Kidney capillary endothelial cell (primary cell): ENCODE results near the gene NECTIN2.
"Not testable (repeated sequence)": the region's sequence is repeated elsewhere in the genome, so short reads cannot be mapped to it uniquely, and the experiment has no call there.

Source experiments
- DNase-seq: peaks from one replicate; pipeline ENCODE4 v3.0.0-alpha.2; 2018; ENCODE audit warnings: low spot score

The NECTIN2 gene

DNA sequence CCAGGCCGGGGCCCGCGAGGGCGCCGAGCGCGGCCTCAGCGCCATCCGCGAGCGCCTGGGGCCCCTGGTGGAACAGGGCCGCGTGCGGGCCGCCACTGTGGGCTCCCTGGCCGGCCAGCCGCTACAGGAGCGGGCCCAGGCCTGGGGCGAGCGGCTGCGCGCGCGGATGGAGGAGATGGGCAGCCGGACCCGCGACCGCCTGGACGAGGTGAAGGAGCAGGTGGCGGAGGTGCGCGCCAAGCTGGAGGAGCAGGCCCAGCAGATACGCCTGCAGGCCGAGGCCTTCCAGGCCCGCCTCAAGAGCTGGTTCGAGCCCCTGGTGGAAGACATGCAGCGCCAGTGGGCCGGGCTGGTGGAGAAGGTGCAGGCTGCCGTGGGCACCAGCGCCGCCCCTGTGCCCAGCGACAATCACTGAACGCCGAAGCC, 62.8 kb downstream of the NECTIN2 start:
- DNase-seq, result no peak

DNA sequence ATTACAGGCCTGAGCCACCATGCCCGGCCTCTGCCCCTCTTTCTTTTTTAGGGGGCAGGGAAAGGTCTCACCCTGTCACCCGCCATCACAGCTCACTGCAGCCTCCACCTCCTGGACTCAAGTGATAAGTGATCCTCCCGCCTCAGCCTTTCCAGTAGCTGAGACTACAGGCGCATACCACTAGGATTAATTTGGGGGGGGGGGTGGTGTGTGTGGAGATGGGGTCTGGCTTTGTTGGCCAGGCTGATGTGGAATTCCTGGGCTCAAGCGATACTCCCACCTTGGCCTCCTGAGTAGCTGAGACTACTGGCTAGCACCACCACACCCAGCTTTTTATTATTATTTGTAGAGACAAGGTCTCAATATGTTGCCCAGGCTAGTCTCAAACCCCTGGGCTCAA, 63.7 kb downstream of the NECTIN2 start:
- DNase-seq, result no peak

DNA sequence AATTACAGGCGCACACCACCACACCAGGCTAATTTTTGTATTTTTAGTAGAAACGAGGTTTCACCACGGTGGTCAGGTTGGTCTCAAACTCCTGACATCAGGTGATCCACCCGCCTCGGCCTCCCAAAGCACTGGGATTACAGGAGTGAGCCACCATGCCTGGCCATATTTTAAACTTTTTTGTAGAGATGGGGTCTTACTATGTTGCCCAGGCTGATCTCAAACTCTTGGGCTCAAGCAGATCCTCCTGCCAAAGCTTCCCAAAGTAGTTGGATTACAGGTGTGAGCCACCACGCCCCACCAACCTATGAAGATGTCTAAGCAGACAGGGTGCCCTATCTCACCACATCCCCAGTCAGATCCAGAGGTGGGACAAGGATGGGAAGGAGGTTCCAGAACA, 65.8 kb downstream of the NECTIN2 start:
- not testable (repeated sequence) for DNase-seq

DNA sequence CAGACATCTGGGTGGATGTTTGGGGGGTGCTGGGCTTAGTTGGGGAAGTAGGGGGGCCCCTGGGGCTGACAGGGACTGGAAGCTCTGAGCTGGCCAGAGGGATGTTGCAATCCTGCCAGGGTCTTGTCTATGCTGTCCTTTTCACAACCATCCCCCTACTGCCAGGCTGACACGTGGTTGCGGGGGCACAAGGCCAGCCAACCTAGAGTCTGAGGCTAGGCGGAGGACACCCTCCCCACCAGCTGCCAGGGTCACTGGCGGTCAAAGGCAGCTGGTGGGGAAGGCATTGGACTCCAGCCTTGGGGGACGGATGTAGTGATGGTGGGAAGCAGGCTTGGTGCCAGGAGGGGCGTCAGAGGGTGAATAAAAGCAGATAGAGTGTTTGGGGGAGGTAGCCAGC, 66.8 kb downstream of the NECTIN2 start:
- DNase-seq, result no peak

DNA sequence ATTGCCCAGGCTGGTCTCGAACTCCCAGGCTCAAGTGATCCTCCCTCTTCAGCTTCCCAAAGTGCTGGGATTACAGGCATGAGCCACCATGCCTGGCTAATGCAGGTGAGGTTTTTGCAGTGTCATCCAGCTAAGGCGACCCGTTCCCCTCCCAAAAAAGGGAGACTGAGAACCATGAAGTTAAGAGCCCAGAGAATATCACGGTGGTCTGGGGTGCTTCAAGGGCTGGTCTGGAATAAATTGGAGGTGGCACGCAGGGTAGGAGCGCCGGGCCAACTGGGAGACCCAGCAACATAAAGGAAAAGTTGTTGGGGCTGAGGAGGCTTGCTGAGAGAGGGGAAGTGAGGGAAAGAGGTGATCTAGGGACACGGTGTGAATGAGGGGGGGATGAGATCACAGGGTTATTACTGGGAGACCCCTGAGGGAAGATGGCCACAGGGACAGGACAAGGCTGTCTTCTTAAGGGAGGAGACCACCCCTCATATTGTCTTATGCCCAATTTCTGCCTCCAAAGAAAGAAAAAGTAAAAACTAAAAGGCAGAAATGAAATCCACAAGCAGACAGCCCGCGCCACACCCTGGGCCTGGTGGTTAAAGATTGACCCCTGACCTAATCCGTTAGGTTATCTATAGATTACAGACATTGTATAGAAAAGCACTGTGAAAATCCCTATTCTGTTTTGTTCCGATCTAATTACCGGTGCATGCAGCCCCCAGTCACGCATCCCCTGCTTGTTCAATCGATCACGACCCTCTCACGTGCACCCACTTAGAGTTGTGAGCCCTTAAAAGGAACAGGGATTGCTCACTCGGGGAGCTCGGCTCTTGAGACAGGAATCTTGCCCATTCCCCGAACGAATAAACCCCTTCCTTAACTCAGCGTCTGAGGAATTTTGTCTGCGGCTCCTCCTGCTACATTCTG, 67.7 kb downstream of the NECTIN2 start:
- DNase-seq, result not testable (repeated sequence)

DNA sequence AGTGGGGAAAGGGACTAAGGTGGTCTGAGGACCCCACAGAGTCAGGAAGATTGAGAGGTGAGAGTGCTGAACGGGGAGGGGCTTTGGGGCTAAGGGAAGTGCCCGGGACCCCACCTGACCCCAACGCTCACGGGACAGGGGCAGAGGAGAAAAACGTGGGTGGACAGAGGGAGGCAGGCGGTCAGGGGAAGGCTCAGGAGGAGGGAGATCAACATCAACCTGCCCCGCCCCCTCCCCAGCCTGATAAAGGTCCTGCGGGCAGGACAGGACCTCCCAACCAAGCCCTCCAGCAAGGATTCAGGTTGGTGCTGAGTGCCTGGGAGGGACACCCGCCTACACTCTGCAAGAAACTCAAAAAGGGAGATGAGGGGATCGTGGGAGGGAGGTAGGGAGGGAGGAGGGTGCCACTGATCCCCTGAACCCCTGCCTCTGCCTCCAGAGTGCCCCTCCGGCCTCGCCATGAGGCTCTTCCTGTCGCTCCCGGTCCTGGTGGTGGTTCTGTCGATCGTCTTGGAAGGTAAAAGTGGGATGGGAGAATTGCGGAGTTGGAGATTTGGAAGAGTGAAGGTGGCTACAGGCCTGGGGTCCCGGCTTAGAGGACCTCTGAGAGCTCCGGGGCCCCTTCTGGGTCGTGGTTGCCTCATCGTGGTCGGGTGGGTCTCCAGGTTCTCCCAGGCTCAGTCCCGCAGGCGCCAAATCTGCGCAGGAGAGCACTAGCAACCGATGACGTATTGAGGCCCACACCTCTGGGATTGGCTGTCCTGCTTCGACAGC, 68.5 kb downstream of the NECTIN2 start, which contains the start of gene APOC1:
TSS of gene APOC1 (plus strand) at position 176 of the 774 bp plus-strand sequence. CDS start at position 460, 284 bp downstream.
- DNase-seq, result peak; percentile 72

DNA sequence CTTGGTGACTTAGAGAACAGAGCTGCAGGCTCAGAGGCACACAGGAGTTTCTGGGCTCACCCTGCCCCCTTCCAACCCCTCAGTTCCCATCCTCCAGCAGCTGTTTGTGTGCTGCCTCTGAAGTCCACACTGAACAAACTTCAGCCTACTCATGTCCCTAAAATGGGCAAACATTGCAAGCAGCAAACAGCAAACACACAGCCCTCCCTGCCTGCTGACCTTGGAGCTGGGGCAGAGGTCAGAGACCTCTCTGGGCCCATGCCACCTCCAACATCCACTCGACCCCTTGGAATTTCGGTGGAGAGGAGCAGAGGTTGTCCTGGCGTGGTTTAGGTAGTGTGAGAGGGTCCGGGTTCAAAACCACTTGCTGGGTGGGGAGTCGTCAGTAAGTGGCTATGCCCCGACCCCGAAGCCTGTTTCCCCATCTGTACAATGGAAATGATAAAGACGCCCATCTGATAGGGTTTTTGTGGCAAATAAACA, 78.2 kb downstream of the NECTIN2 start:
- DNase-seq, result no peak

DNA sequence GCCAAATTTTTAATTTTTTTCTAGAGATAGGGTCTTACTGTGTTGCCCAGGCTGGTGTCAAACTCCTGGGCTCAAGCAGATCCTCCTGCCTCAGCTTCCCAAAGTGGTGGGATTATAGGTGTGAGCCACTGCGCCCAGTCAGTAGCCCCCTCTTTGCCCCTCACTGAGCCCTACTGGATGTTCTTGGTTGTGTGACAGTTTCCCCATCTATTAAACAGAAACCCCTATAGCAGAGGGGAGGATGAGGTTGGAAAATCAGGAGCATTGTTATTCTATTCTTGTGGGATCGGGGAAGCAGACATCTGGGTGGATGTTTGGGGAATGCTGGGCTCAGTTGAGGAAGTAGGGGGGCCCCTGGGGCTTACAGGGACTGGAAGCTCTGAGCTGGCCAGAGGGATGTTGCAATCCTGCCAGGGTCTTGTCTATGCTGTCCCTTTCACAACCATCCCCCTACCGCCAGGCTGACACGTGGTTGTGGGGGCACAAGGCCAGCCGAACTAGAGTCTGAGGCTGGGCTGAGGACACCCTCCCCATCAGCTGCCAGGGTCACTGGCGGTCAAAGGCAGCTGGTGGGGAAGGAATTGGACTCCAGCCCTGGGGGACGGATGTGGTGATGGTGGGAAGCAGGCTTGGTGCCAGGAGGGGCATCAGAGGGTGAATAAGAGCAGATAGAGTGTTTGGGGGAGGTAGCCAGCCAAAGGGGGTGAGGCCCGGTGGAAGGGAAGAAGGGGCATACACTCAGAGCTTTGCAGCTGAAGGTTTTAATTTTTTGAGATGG, 79.2 kb downstream of the NECTIN2 start:
- DNase-seq, result no peak

DNA sequence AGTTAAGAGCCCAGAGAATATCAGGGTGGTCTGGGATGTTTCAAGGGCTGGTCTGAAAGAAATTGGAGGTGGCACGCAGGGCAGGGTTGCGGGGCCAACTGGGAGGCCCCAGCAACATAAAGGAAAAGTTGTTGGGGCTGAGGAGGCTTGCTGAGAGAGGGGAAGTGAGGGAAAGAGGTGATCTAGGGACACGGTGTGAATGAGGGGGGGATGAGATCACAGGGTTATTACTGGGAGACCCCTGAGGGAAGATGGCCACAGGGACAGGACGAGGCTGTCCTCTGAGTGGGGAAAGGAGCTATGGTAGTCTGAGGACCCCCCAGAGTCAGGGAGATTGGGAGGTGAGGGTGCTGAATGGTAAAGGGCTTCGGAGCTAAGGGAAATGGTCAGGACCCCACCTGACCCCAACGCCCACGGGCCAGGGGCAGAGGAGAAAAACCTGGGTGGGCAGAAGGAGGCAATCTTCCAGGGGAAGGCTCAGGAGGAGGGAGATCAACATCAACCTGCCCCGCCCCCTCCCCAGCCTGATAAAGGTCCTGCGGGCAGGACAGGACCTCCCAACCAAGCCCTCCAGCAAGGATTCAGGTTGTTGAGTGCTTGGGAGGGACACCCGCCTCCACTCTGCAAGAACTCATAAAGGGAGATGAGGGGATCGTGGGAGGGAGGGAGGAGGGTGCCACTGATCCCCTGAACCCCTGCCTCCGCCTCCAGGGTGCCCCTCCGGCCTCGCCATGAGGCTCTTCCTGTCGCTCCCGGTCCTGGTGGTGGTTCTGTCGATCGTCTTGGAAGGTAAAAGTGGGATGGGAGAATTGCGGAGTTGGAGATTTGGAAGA, 80.4 kb downstream of the NECTIN2 start:
- not testable (repeated sequence) for DNase-seq

DNA sequence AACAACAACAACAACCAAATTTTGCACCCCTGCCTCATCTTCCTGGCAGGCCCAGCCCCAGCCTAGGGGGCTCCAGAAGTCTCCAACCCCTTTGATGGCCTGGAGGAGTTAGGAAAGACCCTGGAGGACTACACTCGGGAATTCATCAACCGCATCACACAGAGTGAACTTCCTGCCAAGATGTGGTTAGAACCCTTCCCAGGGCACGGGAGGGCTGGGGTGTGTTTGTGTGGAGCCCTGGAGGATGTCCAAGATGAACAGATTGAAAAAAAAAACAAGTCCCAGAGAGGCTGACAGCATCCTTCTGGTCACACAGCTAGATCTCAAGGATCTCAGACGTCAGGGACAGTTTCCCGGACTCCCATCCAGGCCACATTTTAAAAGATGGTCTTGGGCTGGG, 81.6 kb downstream of the NECTIN2 start:
- no peak for DNase-seq

DNA sequence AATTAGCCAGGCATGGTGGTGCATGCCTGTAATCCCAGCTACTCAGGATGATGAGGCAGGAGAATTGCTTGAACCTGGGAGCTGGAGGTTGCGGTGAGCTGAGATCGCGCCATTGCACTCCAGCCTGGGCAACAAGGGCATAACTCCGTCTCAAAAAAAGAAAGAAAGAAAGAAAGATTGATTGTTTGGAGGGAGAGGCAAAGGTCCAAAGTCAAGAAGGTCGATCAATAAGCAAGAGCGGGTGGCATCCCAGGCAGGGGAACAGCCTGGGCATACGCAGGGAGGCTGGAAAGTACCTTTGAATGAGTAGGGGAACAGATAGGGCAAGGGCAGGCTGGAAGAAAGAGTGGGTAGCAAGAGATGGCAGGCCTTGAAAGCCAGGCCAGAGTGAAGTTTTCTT, 84.0 kb downstream of the NECTIN2 start:
- DNase-seq, result no peak

DNA sequence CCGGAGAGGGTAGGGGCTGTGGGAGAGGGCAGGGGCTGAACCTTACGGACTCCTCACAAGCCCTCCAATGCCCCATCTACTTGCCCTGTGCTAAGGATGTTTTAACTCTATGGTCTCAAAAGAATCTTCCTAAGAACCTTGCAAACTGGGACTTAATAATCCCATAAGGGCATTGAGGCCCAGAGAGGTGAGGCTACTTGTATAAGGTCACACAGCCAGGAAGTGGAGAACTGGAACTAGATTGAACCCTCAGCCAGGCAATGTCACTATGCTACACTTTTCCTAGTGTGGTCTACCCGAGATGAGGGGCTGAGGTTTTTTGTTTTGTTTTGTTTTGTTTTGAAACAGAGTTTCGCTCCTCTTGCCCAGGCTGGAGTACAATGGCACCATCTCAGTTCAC, 85.4 kb downstream of the NECTIN2 start:
- no peak for DNase-seq
